Measurements from ENCODE around the gene MAP2K5.

DNA sequence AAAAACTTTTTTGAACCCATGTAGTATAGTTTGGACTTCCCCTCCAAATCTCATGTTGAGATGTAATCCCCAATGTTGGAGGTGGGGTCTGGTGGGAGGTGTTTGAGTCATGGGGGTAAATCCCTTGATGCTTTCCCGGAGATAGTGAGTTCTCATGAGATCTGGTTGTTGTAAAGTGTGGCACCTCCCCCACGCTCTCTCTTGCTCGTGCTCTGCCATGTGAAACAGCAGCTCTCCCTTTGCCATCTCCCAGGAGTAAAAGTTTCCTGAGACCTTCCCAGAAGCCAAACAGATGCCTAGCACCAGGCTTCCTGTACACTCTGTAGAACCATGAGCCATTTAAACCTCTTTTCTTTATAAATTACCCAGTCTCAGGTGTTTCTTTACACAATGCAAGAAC lies 313.3 kb downstream of the MAP2K5 start:
- TF ChIP-seq POLR2AphosphoS5 (IDR thresholded peaks at IDR 0.05) (no peak), RAD21 (conservative IDR thresholded peaks at IDR 0.05) (no peak), EP300 (conservative IDR thresholded peaks at IDR 0.05; ENCODE audit: poor library complexity, severe bottlenecking) (no peak), EZH2 (IDR thresholded peaks at IDR 0.05; ENCODE audit: borderline replicate concordance, insufficient read depth, low read length, poor library complexity, severe bottlenecking) (no peak), SMC3 (conservative IDR thresholded peaks at IDR 0.05; ENCODE audit: poor library complexity) (no peak), TAF1 (IDR thresholded peaks at IDR 0.05; ENCODE audit: low read depth) (no peak), MXI1 (conservative IDR thresholded peaks at IDR 0.05; ENCODE audit: poor library complexity, severe bottlenecking) (no peak)
- TF ChIP-seq, protein P1, sequence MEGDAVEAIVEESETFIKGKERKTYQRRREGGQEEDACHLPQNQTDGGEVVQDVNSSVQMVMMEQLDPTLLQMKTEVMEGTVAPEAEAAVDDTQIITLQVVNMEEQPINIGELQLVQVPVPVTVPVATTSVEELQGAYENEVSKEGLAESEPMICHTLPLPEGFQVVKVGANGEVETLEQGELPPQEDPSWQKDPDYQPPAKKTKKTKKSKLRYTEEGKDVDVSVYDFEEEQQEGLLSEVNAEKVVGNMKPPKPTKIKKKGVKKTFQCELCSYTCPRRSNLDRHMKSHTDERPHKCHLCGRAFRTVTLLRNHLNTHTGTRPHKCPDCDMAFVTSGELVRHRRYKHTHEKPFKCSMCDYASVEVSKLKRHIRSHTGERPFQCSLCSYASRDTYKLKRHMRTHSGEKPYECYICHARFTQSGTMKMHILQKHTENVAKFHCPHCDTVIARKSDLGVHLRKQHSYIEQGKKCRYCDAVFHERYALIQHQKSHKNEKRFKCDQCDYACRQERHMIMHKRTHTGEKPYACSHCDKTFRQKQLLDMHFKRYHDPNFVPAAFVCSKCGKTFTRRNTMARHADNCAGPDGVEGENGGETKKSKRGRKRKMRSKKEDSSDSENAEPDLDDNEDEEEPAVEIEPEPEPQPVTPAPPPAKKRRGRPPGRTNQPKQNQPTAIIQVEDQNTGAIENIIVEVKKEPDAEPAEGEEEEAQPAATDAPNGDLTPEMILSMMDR (IDR thresholded peaks at IDR 0.05; ENCODE audit: poor library complexity, severe bottlenecking) = no peak
- TF ChIP-seq, protein P2, sequence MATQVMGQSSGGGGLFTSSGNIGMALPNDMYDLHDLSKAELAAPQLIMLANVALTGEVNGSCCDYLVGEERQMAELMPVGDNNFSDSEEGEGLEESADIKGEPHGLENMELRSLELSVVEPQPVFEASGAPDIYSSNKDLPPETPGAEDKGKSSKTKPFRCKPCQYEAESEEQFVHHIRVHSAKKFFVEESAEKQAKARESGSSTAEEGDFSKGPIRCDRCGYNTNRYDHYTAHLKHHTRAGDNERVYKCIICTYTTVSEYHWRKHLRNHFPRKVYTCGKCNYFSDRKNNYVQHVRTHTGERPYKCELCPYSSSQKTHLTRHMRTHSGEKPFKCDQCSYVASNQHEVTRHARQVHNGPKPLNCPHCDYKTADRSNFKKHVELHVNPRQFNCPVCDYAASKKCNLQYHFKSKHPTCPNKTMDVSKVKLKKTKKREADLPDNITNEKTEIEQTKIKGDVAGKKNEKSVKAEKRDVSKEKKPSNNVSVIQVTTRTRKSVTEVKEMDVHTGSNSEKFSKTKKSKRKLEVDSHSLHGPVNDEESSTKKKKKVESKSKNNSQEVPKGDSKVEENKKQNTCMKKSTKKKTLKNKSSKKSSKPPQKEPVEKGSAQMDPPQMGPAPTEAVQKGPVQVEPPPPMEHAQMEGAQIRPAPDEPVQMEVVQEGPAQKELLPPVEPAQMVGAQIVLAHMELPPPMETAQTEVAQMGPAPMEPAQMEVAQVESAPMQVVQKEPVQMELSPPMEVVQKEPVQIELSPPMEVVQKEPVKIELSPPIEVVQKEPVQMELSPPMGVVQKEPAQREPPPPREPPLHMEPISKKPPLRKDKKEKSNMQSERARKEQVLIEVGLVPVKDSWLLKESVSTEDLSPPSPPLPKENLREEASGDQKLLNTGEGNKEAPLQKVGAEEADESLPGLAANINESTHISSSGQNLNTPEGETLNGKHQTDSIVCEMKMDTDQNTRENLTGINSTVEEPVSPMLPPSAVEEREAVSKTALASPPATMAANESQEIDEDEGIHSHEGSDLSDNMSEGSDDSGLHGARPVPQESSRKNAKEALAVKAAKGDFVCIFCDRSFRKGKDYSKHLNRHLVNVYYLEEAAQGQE (IDR thresholded peaks at IDR 0.05; ENCODE audit: borderline replicate concordance) = no peak
